Prostate gland (tissue), 2 donors: ENCODE results near the gene PAF1. TPM values are rescaled to one million over a fixed set of nuclear protein-coding genes. Genes with fewer than 3 reads are reported as not detected.

Experiments used
- DNase-seq: peaks from one replicate; pipeline ENCODE4 v3.0.0-alpha.2; 2019; ENCODE audit warnings: low spot score
- H3K27ac ChIP-seq, 2 donors: fragments of 200-600 bp; sonication (generic); 2 replicates each; pipeline ENCODE4 v1.5.1; 2017 to 2019
- H3K27me3 ChIP-seq: fragments of 200-600 bp; sonication (generic); replicated peaks from 2 replicates; pipeline ENCODE4 v1.5.1; 2019; ENCODE audit not compliant: insufficient read depth
- H3K36me3 ChIP-seq, 2 donors: fragments of 200-600 bp; sonication (generic); 1 replicate in 1 of 2; 2 replicates in 1 of 2; pipeline versions ENCODE4 v1.5.1 to v1.8.1; 2017 to 2019
- H3K4me1 ChIP-seq: fragments of 200-600 bp; sonication (generic); replicated peaks from 2 replicates; pipeline ENCODE4 v1.5.1; 2019
- H3K4me3 ChIP-seq, 2 donors: fragments of 200-600 bp; sonication (generic); 2 replicates each; pipeline ENCODE4 v1.5.1; 2017 to 2019
- H3K9me3 ChIP-seq: fragments of 200-600 bp; sonication (generic); 2 replicates; pipeline ENCODE4 v1.5.1; 2017
- POLR2A ChIP-seq: fragments of 450-650 bp; IDR thresholded peaks from one replicate; pipeline ENCODE4 v1.6.1; 2016; ENCODE audit warnings: antibody characterized with exemption, mild to moderate bottlenecking
- POLR2AphosphoS5 ChIP-seq: sonication (generic); formaldehyde crosslinking; IDR thresholded peaks from one replicate; pipeline ENCODE4 v1.6.1; 2017; ENCODE audit warnings: antibody characterized with exemption
- WGBS: methylation state at CpG from one replicate; pipeline ENCODE4 v1.1.5; 2018; 5-methylcytosine and 5-hydroxymethylcytosine counted together
- intact Hi-C: fragments of 100-400 bp; cut with DNase I; formaldehyde crosslinking; loops from one replicate; pipeline ENCODE4 v1.14.2; 2022
- total RNA-seq, 2 donors: library from RNA; depleted of rRNA; stranded (reverse); fragments of >200 nt; gene quantifications; one replicate each; pipeline ENCODE4 v1.1.0, GENCODE V29; 2016
- TF ChIP-seq, protein P1 (sequence below), 4 experiments: fragments of 200-600 bp in 2 of 4; fragments of 450-650 bp in 2 of 4; sonication (generic) in 2 of 4; IDR thresholded peaks; 1 replicate in 3 of 4; 2 replicates in 1 of 4; pipeline ENCODE4 v1.5.1; 2016 to 2019; ENCODE audit warnings: antibody characterized with exemption in 4 of 4, mild to moderate bottlenecking in 2 of 4, moderate library complexity in 2 of 4

Gene PAF1
- 10 to 100 TPM; 47.5 to 63.6 TPM for total RNA-seq

DNA sequence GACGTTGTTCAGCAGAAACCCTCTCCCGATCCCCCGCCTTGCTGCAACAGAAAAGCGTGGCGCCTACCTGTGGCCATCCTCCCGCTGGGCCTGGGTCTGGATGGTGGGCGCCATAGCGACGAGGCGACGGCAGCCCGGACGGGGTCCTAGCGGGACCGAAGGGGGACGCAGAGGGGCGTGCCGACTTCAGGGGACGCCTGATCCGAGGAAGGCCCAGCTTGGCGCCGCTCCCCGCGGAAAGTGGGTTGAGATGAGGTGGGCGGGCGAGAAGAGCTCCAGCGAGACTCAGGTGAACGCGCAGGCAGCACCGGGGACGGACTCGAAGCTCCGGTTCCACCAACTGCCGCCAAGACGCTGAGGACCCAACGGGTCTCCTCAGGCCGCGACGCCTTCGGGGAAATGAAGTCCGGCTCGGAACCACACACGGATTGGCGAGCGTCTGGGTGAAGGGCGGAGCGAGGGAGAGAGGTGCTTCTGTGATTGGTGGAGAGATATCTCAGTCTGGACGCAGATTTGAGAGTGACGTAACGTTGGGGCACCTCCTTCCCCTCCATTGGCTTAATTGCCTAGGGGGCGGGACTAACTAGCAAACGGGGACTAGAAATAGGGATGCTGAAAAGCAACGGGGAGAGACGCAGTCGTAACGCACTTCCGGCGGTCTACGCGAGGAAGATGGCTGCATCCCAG is at the start of gene PAF1, which contains the start of gene MED29:
PAF1 (minus strand) TSS at position 356 of the 687 bp plus-strand sequence; CDS start at position 114, 242 bp downstream.
MED29 (plus strand) TSS at position 628 of the 687 bp plus-strand sequence; CDS start at position 673, 45 bp downstream.
- H3K36me3 ChIP-seq: peaks cover 0 to 28% of the 10 kb centered on the region in 2 donors
- TF ChIP-seq, protein P1, sequence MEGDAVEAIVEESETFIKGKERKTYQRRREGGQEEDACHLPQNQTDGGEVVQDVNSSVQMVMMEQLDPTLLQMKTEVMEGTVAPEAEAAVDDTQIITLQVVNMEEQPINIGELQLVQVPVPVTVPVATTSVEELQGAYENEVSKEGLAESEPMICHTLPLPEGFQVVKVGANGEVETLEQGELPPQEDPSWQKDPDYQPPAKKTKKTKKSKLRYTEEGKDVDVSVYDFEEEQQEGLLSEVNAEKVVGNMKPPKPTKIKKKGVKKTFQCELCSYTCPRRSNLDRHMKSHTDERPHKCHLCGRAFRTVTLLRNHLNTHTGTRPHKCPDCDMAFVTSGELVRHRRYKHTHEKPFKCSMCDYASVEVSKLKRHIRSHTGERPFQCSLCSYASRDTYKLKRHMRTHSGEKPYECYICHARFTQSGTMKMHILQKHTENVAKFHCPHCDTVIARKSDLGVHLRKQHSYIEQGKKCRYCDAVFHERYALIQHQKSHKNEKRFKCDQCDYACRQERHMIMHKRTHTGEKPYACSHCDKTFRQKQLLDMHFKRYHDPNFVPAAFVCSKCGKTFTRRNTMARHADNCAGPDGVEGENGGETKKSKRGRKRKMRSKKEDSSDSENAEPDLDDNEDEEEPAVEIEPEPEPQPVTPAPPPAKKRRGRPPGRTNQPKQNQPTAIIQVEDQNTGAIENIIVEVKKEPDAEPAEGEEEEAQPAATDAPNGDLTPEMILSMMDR (IDR thresholded peaks at IDR 0.05): peak in 2 of 4 experiments; percentile 8 to 29
- TF ChIP-seq POLR2AphosphoS5 (peak; percentile 99), POLR2A (peak; percentile 86)
- no peaks in the 10 kb centered on the region for H3K9me3 ChIP-seq
- peak within 1 kb of the TSS; percentile 76 to 89 for H3K4me3 ChIP-seq
- intact Hi-C loops: loop anchor here (2.0 kb wide), 1 partner anchor 48 kb away; the partner anchor contains the start of gene SAMD4B
- H3K27me3 ChIP-seq: no peaks in the 10 kb centered on the region
- DNase-seq: peak; percentile 99
- peak within 1 kb of the TSS; percentile 98 to 99 for H3K27ac ChIP-seq
- WGBS: under 1% methylated on average over 60 of the region's 60 CpGs
- peaks cover 8% of the 10 kb centered on the region for H3K4me1 ChIP-seq

DNA sequence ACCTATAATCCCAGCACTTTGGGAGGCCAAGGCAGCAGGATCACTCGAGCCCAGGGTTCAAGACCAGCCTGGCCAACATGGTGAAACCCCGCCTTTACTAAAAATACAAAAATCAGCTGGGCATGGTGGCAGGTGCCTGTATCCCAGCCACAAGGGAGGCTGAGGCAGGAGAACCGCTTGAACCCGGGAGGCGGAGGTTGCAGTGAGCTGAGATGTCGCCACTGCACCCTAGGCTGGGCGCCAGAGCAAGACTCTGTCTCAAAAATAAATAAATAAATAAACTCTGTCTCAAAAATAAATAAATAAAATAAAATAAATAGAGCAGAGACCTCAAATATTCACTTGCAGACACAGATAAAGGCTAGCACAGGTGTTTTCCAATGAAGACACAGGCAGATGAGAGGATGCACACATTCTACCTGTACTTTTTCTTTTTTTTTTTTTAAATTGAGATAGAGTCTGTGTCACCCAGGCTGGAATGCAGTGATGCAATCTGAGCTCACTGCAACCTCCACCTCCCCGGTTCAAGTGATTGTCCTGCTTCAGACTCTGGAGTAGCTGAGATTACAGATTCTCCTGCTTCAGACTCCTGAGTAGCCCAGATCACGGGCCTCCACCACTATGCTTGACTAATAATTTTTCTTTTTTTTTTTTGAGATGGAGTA is 47.5 kb upstream of the PAF1 start:
- Histone ChIP-seq H3K4me3 (no peak overlapping the region), H3K36me3 (peaks cover 5 to 6% of the 10 kb centered on the region in 2 donors), H3K27me3 (no peaks in the 10 kb centered on the region), H3K9me3 (no peaks in the 10 kb centered on the region), H3K4me1 (peaks cover 16% of the 10 kb centered on the region), H3K27ac (no peak overlapping the region)
- 79% methylated on average over 9 of the region's 9 CpGs for WGBS
- intact Hi-C loops: loop anchor here (5.0 kb wide), 1 partner anchor 94 kb away; the partner anchor contains the start of gene EID2B
- no peak for DNase-seq
- no peak for TF ChIP-seq POLR2AphosphoS5
- no peak for TF ChIP-seq POLR2A

DNA sequence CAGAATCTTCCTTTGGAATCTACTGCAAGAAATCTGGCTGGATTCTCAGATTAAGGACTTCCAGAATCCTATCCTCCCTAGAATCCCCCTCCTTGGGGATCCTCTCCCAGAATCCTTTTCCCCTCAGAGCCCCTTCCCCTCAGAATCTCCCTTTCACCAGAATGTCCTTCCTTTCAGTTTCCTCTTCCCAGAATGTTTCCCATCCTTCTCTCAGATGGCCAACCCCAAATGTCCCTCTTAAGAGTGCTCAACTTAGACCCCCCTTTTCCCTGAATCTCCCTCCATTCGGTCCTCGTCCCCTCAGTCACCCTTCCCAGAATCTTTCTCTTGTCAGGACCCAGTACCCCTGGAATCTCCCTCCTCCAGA is 45.4 kb upstream of the PAF1 start:
- intact Hi-C loops: loop anchor here (5.0 kb wide), 1 partner anchor 96 kb away; the partner anchor contains the start of gene EID2B
- peak overlapping the region; percentile 60 to 82 for H3K4me3 ChIP-seq
- H3K27ac ChIP-seq: peak overlapping the region; percentile 76 to 87
- WGBS: 6% methylated on average over 2 of the region's 2 CpGs
- TF ChIP-seq, protein P1 (IDR thresholded peaks at IDR 0.05): no peak
- no peak for TF ChIP-seq POLR2A
- H3K36me3 ChIP-seq: peaks cover 15 to 21% of the 10 kb centered on the region in 2 donors
- no peaks in the 10 kb centered on the region for H3K9me3 ChIP-seq
- no peak for DNase-seq
- peaks cover 16% of the 10 kb centered on the region for H3K4me1 ChIP-seq
- H3K27me3 ChIP-seq: no peaks in the 10 kb centered on the region

DNA sequence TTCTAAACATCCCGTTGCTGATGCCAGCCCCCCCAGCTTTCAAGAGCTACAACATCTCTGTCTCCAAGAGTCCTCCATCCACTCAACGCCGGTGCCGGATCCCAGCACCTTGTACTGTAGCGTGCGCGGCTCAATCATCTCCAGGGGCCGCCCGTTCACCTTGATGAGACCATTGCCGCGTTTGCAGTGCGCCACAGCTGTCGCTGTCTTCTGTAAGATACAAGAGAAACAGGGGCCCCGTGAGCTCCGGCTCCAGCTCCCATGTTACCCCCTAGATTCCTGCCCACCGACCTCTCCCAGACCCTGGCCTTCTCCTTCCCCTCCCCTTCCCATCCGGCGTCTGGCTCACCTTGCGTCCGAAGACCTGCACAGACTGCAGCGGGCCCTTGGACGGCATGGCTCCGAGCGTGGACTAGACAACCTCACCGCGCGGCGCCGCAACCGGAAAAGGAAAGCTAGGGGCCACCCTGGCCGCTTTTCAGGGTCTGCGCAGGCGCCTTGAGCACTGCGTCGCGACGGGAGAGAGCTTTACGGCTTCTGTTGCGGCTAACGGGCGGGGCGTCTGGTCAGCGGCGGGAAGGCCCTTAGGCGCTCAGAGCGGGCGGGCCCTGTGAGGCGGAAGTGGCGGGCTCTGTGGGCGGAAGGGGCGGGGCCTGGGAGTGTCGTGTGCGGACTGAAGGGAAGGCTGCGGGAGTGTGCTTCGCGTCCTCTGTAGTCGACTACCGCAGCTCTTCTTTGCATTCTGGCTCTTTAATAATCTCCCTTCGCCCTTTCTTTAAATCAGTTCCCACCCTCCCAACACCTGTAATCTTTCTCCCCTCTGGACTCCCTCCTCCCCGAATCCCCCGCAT is 44.8 kb upstream of the PAF1 start, which contains the start of gene RPS16:
RPS16 (minus strand) TSS at position 451 of the 851 bp plus-strand sequence; CDS start at position 397, 54 bp downstream.
- Histone ChIP-seq H3K9me3 (no peaks in the 10 kb centered on the region), H3K4me1 (peaks cover 16% of the 10 kb centered on the region), H3K36me3 (peaks cover 15 to 21% of the 10 kb centered on the region in 2 donors), H3K27me3 (no peaks in the 10 kb centered on the region), H3K27ac (peak within 1 kb of the TSS; percentile 76 to 87), H3K4me3 (peak within 1 kb of the TSS; percentile 60 to 82)
- WGBS: under 1% methylated on average over 61 of the region's 61 CpGs
- peak; percentile 98 for DNase-seq
- intact Hi-C loops: loop anchor here (5.0 kb wide), 1 partner anchor 97 kb away; the partner anchor contains the start of gene EID2B
- TF ChIP-seq POLR2A (peak; percentile 89), POLR2AphosphoS5 (peak; percentile 100)
- TF ChIP-seq, protein P1 (IDR thresholded peaks at IDR 0.05): peak in 2 of 4 experiments; percentile 22 to 49
